Thoracic aorta (tissue), 2 donors: ENCODE results near the gene DKC1. TPM values are rescaled to one million over a fixed set of nuclear protein-coding genes. Genes with fewer than 3 reads are reported as not detected.

Source experiments
- ATAC-seq: fragments of 150-250 bp; one replicate; pipeline ENCODE4 v1.8.0; 2017; ENCODE audit warnings: low read depth; ENCODE audit not compliant: insufficient number of reproducible peaks, low FRiP score
- DNase-seq: peaks from one replicate; pipeline ENCODE4 v3.0.0-alpha.2; 2020; ENCODE audit warnings: low spot score
- H3K27ac ChIP-seq, 2 donors: fragments of 200-600 bp; sonication (generic); 1 replicate in 1 of 2; 2 replicates in 1 of 2; pipeline ENCODE4 v1.5.1; 2016; ENCODE audit warnings: mild to moderate bottlenecking in 2 of 2, moderate library complexity in 2 of 2
- H3K27me3 ChIP-seq: fragments of 200-600 bp; sonication (generic); replicated peaks from 2 replicates; pipeline ENCODE4 v1.6.0; 2016; ENCODE audit warnings: mild to moderate bottlenecking; ENCODE audit not compliant: insufficient read depth
- H3K36me3 ChIP-seq: fragments of 200-600 bp; sonication (generic); one replicate; pipeline ENCODE4 v1.5.1; 2016
- H3K4me1 ChIP-seq, 2 donors: fragments of 200-600 bp; sonication (generic); 1 replicate in 1 of 2; 2 replicates in 1 of 2; pipeline versions ENCODE4 v1.5.1 to v1.6.0; 2016; ENCODE audit warnings: low read depth in 2 of 2, mild to moderate bottlenecking in 1 of 2; ENCODE audit not compliant: control insufficient read depth in 1 of 2
- H3K4me3 ChIP-seq: fragments of 200-600 bp; sonication (generic); 2 replicates; pipeline ENCODE4 v1.5.1; 2016; ENCODE audit warnings: mild to moderate bottlenecking
- H3K9me3 ChIP-seq: fragments of 200-600 bp; sonication (generic); 2 replicates; pipeline ENCODE4 v1.5.1; 2016
- CTCF ChIP-seq: fragments of 200-600 bp; sonication (generic); IDR thresholded peaks from one replicate; pipeline ENCODE4 v1.5.1; 2019; ENCODE audit warnings: antibody characterized with exemption
- total RNA-seq, 2 donors: library from RNA; depleted of rRNA; stranded (reverse); fragments of >200 nt; gene quantifications; one replicate each; pipeline versions ENCODE4 v1.1.0 to v1.2.3, GENCODE V29; 2016

DKC1 gene
- total RNA-seq, 2 donors from 2014 or later = 14.9 to 67.2 TPM

GRCh38 chrX:154719132-154719675 lies 43.5 kb upstream of the DKC1 start:
- ATAC-seq = no peak

GRCh38 chrX:154720067-154720466 lies 42.6 kb upstream of the DKC1 start:
- Histone ChIP-seq H3K4me1 (peaks cover 0 to 2% of the 10 kb centered on the region in 2 donors), H3K4me3 (no peak overlapping the region)

More at GRCh38 chrX:154719132-154719675, 43.5 kb upstream of the DKC1 start:
- H3K36me3 ChIP-seq = no peaks in the 10 kb centered on the region
- no peaks in the 10 kb centered on the region for H3K4me1 ChIP-seq
- H3K27me3 ChIP-seq = no peaks in the 10 kb centered on the region
- H3K27ac ChIP-seq = no peak overlapping the region
- no peak for TF ChIP-seq CTCF
- H3K9me3 ChIP-seq = no peaks in the 10 kb centered on the region
- no peak for DNase-seq
- no peak overlapping the region for H3K4me3 ChIP-seq

GRCh38 chrX:154721155-154721554 lies 41.5 kb upstream of the DKC1 start:
- H3K4me1 ChIP-seq = peaks cover 0 to 13% of the 10 kb centered on the region in 2 donors
- no peak overlapping the region for H3K27ac ChIP-seq
- no peaks in the 10 kb centered on the region for H3K27me3 ChIP-seq
- no peak for DNase-seq
- H3K9me3 ChIP-seq = no peaks in the 10 kb centered on the region
- no peak overlapping the region for H3K4me3 ChIP-seq
- no peak for TF ChIP-seq CTCF
- no peak for ATAC-seq
- H3K36me3 ChIP-seq = no peaks in the 10 kb centered on the region

More at GRCh38 chrX:154720067-154720466, 42.6 kb upstream of the DKC1 start:
- ATAC-seq = no peak
- Histone ChIP-seq H3K27ac (no peak overlapping the region), H3K27me3 (no peaks in the 10 kb centered on the region), H3K36me3 (no peaks in the 10 kb centered on the region), H3K9me3 (no peaks in the 10 kb centered on the region)
- no peak for TF ChIP-seq CTCF
- no peak for DNase-seq

GRCh38 chrX:154724993-154725756 lies 37.5 kb upstream of the DKC1 start:
- Histone ChIP-seq H3K9me3 (no peaks in the 10 kb centered on the region), H3K36me3 (no peaks in the 10 kb centered on the region), H3K4me1 (peaks cover 27 to 53% of the 10 kb centered on the region in 2 donors), H3K27me3 (no peaks in the 10 kb centered on the region), H3K4me3 (no peak overlapping the region), H3K27ac (peak overlapping the region in 1 of 2 donors; percentile 91)
- no peak for TF ChIP-seq CTCF
- ATAC-seq (no peak), DNase-seq (no peak)

- no peak for TF ChIP-seq CTCF
- DNase-seq = no peak
- H3K27ac ChIP-seq = peak overlapping the region; percentile 72 to 91
- no peaks in the 10 kb centered on the region for H3K9me3 ChIP-seq
- no peaks in the 10 kb centered on the region for H3K36me3 ChIP-seq
- peaks cover 47 to 75% of the 10 kb centered on the region in 2 donors for H3K4me1 ChIP-seq
- H3K27me3 ChIP-seq = no peaks in the 10 kb centered on the region
- H3K4me3 ChIP-seq = peak overlapping the region; percentile 23
- no peak for ATAC-seq
These were observed 35.2 kb upstream of the DKC1 start for GRCh38 chrX:154727418-154727817.
